ENCODE results near the gene ST3GAL3.

DNA sequence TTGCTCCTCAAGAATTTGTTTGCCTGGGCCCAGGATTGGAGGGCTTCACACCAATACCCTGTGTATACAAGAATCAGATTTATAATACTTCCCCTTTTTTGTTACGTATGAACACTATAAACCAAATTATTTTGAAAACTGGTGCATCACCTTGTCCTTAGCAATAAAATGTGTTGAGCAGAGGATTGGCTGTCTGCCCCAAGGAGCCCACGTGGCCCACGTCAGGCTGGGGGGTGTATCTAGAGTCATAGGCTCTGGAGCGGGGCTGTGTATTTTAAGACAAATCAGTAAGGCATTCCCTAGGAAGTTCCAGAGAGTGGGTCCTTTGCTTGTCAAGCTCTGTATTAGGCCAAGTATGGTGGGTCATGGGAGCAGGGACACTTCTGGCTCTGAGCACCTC lies 2.0 kb upstream of the ST3GAL3 start:
- TF ChIP-seq EHMT2 (IDR thresholded peaks at IDR 0.05; ENCODE audit: borderline replicate concordance, low read depth, low read length) (no peak), SOX6 (IDR thresholded peaks at IDR 0.05) (no peak), SOX6 (CRISPR knock-in tag; IDR thresholded peaks at IDR 0.05) (no peak)

Data from HepG2 (cell line).